Stimulated activated CD4-positive, alpha-beta T cell treated with anti-CD3 and anti-CD28 coated beads, Interleukin-15, amount 100 ng/mL, for 48 hours (primary cell): Measurements from ENCODE around the gene PASK.

Source experiments
- DNase-seq, 2 donors: peaks; one replicate each; pipeline ENCODE4 v3.0.0-alpha.2; 2020; ENCODE audit warnings: low read depth in 2 of 2

Gene PASK

DNA sequence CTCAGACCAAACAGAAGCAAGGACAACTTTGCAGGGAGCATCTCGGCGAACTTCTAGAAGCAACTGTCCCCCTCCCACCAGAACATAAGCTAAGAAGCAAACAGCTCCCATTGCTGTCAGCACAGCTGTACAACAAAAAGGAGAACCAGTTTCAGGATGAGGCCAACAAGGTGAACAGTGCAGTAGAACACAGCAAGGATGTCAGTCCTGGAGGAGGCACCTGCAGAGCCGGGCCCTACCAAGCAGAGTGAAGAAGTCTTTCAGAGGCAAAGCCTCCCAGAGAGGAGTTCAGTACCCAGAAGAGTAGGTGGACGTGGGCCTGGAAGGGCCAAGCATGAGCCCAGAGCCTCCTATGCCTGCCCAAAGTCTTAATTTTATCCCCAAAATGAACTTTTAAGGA is 1.0 kb downstream of the PASK start:
- no peak for DNase-seq

DNA sequence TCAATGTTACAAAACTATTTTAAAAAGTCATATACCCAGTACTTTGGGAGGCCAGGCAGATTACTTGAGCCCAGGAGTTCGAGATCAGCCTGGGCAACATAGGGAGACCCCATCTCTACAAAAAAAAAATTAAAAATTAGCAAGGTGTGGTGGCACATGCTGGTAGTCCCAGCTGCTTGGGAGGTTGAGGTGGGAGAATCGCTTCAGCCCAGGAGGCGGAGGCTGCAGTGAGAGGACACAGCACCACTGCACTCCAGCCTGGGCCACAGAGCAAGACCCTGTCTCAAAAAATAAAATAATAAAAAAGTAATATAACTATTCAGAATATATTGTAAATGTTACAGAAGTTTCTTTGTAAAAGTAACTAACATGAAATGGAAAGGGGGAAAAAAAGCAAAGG is 1.9 kb downstream of the PASK start:
- no peak for DNase-seq

DNA sequence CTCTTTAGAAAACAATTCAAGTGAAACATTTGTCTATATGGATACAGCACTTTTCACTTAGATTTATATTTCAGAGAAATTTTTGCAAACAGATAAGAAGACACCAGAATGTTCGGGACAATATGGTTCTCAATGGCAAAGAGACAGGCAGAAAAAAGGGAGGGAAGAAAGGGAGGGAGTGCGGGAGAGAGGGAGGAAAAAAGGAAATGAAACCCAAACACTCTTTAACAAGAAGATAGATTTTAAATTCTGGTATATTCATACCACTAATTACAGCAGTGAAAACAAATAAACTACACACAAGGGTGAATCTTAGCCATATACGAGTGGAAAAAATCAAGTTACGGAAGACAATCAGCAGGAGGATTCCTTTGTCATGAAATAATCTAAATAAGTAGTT is 3.0 kb downstream of the PASK start:
- DNase-seq: no peak

DNA sequence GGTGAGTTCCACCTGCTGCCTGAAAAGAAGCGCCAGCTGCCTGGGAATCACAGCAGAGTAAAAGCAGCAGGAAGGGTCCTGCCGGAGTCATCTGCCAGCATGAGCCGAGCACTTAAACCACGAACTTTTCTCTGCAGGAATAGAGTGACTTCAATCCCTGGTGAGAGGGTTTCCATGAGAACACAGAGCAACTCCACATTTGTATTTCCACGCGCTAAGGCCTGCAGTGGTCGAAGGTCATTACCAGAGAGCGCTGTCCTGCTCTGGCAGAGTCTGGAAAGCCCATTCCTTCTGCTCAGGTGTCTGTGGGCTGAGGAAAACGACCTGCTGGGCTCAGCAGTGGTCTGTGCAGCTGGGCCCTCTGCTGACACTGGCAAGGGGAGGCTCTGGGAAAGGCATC is 6.7 kb downstream of the PASK start:
- DNase-seq: no peak

DNA sequence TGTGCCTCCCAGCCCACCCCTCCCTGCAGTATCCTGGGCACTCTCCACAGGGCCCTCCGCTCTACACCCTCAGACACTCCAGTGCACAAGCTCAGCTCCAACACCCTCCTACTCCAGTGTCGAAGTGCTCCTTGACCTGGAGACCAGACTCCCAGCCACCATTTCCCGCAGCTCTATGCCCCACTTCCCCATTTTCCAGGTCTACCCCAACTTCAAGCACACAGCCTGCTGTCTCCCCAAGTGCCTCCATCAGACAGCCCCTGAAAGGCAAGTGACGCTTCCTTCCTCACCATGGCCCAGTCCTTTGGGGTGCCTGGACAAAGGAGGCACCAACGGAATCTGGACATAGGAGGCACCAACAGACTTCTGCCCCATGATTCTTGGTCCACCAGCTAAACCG is 7.2 kb downstream of the PASK start:
- no peak for DNase-seq

DNA sequence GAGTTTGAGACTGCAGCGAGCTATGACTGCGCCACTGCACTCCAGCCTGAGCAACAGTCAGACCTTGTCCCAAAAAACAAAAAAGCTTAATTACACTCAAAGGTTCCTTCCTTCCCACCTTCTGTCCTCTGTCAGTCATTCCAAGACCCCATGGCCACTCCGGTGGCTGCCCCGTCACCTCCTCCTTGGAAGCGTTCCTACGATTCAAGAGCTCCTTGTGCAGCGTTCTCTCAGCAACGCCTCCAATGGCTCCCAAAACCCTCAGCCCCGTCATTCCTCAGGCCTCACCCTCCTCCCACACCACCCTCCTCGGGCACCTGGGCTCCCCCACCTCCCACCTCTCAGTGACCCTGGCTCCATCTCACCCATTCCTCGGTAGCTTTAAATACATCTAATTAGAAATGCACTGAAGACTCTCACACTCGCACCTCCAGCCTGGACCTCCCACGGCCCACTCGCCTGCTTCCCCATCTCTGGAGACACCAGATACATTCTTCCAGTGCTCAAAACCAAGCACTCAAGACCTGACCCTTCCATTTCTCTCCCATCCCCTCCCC is 8.0 kb downstream of the PASK start:
- no peak for DNase-seq

DNA sequence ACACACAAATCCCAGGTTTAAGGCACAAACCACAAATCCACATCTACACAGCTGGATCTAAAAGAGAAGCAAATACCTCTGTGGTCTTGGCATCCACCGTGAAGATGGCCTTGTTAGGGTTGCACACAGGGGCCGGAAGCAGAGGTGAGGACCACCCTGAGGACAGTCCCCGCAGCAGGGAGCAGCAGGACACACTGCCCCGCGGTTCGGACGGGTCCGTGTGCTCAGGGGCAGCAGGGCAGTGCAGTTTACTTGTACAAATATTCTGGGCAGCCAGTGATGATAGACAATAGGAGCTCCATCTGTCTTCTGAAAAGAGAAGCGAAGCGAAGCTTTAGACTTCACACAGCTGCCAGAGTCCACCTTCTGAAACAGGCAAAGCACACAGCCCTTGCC is 8.8 kb downstream of the PASK start:
- DNase-seq: no peak

DNA sequence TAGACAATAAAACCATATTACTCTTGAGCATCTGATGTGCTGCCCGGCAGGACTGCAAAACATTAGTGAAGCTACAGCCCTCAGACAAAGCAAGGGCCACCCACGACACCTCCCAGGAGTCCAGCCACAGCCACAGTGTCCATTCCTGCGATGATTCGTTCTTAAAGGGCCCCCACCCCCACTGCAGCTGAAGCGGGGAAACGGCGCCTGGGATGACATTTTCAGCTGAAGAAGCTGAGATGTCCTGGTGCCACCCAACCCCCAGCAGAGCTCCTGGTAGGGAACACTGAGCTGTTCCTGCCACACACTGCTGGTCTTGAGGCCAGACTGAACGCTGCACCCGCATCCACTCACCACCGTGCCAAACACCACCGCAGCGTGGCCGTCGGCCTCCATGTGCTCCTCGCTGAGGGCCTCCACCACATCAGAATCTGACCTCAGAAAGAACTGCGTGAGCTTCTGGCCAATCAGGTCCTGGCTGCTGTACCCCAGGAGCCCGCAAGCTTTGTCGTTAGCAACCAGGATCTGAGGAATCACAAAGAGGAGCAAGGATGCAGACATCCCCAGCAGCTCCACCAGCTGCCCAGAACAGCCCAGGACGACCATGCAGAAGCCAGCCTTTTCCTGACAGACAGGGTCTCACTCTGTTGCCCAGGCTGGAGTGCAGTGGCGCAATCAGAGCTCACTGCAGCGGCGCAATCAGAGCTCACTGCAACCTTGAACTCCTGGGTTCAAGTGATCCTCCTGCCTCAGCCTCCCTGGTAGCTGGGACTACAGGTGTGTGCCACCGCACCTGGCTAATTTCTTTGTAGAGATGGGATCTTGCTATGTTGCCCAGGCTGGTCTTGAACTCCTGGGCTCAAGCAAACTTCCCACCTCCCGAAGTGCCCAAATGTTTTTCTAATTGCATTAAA is 9.5 kb downstream of the PASK start:
- DNase-seq: no peak

DNA sequence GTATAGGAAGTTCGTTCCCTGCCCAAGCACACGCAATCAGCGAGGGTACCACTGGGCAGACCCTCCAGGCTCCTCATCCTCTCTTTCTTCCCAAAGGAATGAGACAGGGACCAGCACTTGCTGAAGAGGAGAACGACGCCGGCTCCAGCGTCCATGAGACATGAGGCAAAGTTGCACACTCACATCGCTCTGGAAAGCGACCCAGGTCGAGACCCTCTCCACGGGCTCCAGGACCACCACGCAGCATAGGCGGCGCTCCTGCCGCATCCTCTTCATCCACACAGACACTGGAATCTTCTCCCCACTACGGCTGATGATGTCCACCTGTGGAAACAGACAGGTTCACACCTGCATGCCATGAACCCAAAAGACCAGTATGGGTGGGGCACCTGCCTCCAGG is 10.8 kb downstream of the PASK start:
- no peak for DNase-seq

DNA sequence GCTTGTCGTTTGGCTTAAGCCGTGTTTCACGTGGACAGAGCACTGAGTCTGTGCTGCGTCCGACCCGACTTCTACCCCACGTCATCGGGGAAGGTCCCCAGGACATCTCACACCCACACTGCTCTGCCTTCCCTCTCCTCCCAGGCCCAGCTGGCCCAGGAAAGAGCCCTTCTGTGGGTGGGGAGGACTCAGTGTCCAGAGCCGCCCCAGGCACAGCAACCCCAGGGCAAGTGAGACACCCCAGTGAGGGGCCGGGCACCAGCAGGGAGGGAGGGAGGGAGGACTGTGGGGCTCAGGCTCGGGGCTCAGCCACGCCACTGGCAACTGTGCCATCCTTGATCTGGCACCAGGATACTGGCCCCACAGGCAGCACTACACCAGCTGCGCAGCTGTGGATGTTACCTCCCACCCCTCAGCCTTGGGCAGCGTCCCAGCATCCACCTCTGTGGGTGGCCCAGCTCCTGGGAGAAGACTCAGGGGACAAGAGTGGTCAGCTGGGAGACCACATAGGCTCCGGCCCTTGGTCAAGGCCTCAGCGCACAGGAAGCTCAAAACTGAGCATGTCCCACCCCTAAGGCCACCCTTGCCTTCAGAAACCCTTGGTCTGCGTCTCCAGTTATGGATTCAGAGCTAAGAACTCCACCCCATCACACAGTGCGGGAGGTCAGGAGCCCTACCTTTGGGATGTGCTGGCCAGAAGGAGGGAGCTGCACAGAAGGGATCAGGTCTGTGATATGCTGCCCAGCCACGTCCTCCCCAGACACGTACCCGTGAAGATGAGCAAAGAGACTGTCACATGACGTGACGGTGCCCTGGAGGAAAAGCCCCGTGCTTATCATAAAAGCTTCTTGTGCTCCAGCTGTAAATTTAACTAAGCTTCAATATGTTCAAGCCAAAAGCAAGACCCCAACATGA is 11.7 kb downstream of the PASK start:
- no peak for DNase-seq

DNA sequence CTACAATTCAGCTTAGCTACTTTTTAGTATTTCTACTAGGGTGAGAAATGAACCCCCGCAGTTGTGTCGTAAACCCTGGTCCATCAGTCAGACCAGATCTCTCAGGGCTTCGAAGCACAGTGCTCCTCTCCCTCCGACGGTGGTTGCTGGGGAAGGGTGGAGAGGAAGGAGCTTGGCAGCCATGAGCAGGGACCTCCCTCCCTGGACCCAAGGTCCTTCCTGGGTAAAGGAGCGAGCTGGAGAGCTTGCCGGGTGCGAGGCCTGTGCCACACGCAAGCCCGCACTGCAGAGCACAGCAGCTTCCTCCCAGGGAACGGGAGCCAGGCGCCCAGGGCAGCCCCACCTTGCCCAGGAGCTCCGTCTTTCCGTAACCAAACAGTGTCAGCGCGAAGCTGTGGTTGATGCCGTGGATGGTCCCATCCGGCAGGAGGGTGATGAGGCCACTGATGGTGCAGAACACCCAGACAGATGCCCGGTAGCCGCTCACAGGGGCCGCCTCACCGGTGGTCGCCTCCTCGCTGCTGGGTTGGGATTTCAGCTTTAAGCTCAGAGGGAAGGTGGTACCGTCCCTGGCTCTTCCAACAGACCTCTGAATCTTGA is 12.5 kb downstream of the PASK start:
- DNase-seq: no peak

DNA sequence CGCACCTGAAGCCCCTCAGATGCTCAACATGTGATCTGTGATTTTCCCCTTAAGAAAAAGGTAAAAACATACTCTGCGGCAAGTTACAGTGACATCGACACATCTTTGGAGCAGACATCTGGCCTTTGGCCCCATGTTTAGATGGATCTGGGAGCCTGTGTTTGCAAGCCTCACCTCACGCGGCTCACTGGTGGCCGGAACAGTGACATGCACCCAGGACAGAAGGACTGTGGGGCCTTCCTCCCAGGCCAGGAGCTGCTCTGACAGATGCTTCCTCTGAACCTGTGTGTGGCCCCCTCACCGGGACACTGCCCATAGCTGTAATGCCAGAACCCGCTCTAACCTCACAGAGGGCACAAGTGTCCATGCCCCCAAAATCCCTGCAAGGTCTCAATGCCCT is 13.1 kb downstream of the PASK start:
- no peak for DNase-seq

DNA sequence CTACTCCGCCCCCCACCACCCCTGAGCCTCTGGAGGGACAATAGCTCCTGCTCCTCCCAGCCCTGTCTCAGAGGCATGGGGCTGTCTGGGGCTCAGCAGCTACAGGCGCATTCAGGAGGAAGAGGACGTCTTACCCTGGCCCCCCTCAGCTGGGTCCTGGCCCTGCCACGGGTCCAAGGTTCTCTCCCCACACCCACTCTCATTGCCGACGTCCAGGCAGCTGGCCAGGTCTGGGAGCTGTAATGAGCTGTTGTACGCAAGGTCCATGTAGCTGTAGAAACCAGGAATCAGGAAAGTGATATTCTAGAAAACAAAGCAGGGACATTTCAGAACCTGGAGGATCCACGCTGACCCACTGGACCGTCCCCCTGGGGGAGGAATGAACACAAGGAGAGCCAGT is 13.5 kb downstream of the PASK start:
- no peak for DNase-seq

DNA sequence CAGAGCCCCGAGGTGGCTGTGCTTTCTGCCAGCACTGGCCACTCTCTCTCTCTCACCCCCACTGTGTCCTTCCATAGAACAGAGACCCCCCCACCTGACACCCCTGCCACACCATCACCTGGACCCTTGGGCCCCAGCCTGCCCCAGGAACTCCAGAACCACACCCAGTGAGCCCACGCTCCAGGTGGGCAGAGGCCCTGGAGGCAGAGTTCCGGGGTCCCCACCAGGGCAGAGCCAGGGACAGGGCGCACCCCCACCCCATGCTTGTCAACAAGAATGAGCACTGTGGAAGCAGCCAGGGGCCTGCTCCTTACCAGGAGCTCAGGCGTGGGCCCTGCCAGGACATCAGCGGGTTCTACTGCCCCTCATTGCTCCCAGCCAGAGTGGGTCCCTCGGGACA is 14.6 kb downstream of the PASK start:
- no peak for DNase-seq

DNA sequence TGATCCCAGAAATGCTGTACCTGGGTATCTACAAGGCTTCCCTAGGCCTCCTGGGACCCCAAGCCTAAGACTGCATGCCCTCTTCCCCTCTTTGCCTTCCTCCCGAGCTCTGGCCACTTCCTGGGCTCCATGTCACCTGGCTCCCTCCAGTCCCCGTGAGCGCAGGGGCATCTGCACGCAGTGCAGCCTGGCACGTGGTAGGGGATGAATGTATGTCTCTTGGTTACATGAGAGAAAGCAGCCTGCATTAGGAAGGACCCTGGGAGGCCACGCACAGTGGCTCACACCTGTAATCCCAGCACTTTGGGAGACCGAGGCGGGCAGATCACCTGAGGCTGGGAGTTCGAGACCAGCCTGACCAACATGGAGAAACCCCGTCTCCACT is 15.8 kb downstream of the PASK start:
- DNase-seq: no peak

DNA sequence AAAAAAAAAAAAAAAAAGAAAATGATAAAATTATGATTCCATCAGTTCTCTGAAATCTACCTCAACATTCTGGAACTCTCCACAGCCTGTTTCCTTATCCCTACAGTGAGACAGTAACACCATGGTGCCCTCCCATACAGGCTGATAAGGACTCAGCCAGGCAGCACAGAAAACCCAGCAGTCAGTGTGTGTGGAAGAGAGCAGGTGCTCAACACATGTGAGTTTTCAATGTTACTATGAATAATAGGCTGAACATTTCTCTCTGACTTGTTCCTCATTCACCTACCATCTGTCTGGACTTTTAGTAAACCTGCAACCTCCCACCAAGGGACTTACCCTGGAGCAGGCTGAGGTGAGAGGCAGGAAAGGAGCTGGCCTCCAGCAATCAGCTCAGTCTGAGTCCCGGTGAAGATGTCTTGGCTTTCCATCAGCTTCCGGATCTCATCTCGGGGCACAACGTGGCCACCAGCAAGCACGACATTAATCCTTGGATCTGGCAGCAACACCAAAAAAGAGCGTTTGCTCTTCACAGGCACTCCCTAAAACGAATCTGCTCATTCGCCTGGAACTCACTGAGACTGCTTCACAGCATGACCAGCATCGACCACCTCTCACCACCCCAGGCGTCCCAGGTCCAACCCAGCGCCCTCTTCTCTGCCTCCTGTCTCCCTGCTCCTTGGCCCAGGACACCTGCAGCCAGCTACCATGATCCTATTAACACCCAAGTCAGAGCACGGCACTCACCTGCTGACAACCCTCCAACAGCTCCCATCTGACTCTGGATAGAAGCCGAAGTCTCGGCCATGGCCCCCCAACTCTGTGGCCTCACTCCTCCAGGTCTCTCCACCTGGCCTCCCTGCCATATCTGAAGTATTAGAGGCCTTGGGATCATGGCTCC is 16.5 kb downstream of the PASK start:
- no peak for DNase-seq

DNA sequence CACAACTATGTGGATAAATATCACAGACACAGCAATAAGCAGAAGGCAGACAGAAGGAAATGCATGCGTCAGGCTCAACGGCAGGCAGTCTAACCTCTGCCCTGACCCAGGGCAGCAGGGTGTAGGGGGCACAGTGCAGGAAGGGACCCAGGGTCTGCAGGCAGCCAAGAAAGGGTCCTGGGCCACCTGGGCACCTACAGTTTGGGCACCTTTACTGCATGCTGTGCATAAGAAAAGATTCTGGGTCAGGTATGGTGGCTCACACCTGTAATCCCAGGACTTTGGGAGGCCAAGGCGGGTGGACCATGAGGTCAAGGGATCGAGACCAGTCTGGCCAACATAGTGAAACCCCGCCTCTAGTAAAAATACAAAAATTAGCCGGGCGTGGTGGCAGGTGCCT is 17.7 kb downstream of the PASK start:
- no peak for DNase-seq

DNA sequence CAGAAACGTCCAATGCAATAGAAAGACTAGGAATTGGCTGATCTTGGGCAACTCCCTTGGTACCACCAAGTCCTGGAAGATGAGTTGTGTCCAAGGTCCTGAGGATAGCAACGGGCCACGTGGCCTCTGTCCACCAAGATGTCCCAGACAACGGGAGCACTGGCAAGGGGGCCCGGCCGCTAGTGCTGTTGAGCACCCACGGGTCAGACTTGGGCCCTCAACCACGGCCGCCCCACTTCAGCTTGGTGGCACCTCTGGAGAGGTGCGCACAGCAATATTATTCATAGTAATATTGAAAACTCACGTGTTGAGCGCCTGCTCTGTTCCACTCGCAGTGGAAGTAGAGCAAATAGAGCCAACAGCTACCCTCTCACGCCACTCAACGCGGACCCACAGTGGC is 19.0 kb downstream of the PASK start:
- DNase-seq: no peak

DNA sequence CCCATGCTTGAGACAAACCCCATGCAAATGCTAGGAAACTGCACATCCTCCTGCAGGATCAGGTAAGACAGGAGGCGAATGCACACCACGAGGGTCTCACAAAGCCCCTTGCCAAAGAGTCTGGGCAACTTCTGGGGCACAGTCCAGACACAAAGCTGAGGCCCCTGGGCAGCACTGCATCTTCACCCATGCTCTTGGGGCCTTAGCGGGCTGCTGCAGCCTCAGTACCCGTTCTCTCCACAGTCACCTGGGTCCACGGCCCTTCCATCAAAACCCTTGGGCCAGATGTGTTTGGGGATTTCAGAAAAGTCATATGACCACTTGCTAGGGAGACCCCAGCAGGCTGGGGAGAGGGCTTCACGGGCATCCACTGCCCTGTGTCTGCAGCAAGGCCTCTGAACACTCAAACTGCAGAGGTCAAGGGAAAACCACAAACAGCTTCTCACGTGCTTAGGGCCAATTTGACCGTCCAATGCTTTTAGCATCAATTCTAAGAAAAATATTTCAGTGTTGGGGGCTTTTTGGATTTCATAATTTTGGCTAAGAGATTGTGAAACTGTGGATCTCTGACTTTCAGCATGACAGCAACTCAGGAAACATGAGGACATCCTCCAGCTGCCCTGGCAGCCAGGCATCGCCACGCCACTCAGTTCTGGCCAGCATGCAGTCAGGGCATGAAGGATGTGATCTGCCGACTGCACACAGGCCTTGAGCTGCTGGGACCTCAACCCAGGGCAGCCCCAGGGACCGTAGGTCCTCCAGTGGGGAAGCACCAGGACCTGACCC is 20.0 kb downstream of the PASK start:
- DNase-seq: no peak

DNA sequence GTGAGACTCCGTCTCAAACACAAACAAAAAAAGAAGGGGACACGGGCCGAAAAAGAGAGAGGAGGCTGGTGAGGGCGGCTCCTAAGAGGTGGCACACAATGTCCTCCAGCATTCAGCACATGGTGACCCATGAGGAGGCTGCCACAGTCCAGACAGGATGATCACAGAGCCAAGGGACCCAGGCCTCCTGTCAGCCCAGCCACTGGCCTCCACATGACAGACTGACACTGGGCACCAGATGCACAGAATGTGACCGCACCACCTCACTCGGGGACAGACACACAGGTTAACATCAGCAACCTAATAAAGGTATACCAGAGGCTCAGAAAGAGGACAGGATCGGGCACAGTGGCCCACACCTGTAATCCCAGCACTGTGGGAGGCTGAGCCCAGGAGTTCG is 21.0 kb downstream of the PASK start:
- DNase-seq: no peak
